Measurements from ENCODE around the gene PHC2. TPM values are rescaled to one million over a fixed set of nuclear protein-coding genes. Genes with fewer than 3 reads are reported as not detected.
"Not testable (repeated sequence)": the region's sequence is repeated elsewhere in the genome, so short reads cannot be mapped to it uniquely, and the experiment has no call there.

Gene PHC2
- total RNA-seq, 1 donor from 2014 or later = 287 TPM

DNA sequence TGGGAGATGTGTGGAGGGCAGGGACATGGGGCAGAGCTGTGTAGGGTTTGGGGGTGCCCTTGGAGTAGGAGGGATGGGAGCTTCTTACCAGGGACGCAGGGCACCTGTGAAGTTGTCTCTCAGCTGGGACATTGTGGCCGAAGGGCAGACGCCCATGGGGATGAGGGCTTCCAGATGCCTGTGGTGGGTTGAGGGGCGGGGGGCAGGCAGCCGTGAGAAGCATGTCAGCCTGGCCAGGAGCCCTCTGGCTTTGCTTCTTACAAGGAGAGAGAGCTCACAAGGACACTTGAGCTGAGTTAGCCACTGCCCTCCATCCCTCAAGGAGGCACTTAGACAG is 118.5 kb downstream of the PHC2 start:
- Mint-ChIP-seq H3K9me3 (ENCODE audit: unreplicated experiment) (peaks cover 12% of the 10 kb centered on the region), H3K4me1 (ENCODE audit: low read depth, unreplicated experiment) (peaks cover 4% of the 10 kb centered on the region), H3K4me3 (ENCODE audit: unreplicated experiment) (no peak overlapping the region), H3K36me3 (ENCODE audit: unreplicated experiment) (peaks cover 12% of the 10 kb centered on the region), H3K27me3 (ENCODE audit: unreplicated experiment) (peaks cover 6% of the 10 kb centered on the region), H3K27ac (ENCODE audit: unreplicated experiment) (no peak overlapping the region)
- DNase-seq = no peak
- TF ChIP-seq CTCF (IDR thresholded peaks at IDR 0.05; ENCODE audit: partially characterized antibody, unreplicated experiment) = no peak

DNA sequence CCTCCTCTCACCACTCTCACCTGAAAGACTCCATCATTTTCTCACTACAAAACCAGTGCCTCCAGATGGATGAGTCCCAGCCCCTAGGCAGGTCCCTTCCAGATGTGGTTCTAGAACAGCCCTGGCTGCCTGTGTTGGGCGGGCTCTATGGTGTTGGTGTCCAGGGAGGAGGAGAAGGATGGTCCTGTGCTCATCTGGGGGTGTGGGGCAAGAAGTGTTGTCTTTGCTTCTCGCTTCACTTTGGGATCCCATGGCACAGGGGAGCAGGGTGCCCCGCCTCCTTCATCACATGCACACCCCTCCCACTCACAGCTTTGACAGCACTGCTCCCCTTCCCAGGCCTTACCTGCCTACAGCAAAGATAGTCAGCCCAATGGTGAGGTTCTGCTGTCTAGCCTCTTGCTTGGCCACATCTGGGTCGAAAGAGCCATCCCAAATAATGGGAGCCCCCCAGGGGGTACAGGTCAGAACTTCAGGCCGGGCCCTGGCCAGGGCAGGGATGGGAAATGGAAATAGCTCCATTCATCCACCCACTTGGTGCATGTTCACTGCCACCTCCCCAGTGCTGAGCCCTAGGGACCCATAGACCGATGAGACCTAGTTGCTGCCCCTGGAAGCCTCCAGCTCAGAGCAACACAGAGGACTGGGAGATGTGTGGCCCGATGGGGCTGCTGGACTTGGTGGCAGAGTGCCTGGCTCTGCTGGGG is 119.0 kb downstream of the PHC2 start:
- H3K4me1 Mint-ChIP-seq (ENCODE audit: low read depth, unreplicated experiment) = peaks cover 4% of the 10 kb centered on the region
- DNase-seq = no peak
- peaks cover 11% of the 10 kb centered on the region for H3K9me3 Mint-ChIP-seq (ENCODE audit: unreplicated experiment)
- TF ChIP-seq CTCF (IDR thresholded peaks at IDR 0.05; ENCODE audit: partially characterized antibody, unreplicated experiment) = no peak
- peaks cover 12% of the 10 kb centered on the region for H3K36me3 Mint-ChIP-seq (ENCODE audit: unreplicated experiment)
- H3K4me3 Mint-ChIP-seq (ENCODE audit: unreplicated experiment) = no peak overlapping the region
- H3K27ac Mint-ChIP-seq (ENCODE audit: unreplicated experiment) = no peak overlapping the region
- H3K27me3 Mint-ChIP-seq (ENCODE audit: unreplicated experiment) = peaks cover 6% of the 10 kb centered on the region

DNA sequence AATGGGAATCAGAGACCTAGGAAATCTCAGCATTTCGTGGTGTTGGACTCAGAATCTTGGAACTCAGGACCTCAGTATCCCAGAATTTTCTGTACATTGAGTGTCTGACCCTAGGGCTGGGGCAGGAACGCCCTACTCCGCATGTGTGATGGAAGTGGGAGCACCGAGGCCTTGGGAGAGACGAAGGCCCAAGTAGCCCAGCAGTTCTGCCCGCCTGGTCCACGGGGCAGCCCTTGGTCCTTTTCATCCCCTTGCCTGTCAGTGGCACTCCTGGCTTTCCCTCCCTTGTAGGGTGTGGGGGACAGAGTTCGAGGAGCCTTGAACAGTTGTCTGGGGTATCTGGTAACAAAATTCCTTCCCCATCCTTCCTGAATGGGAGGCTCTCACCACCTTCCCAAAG is 120.2 kb downstream of the PHC2 start:
- H3K4me3 Mint-ChIP-seq (ENCODE audit: unreplicated experiment) = no peak overlapping the region
- peaks cover 12% of the 10 kb centered on the region for H3K36me3 Mint-ChIP-seq (ENCODE audit: unreplicated experiment)
- no peak for TF ChIP-seq CTCF (IDR thresholded peaks at IDR 0.05; ENCODE audit: partially characterized antibody, unreplicated experiment)
- H3K9me3 Mint-ChIP-seq (ENCODE audit: unreplicated experiment) = peaks cover 10% of the 10 kb centered on the region
- H3K27me3 Mint-ChIP-seq (ENCODE audit: unreplicated experiment) = peaks cover 8% of the 10 kb centered on the region
- peaks cover 10% of the 10 kb centered on the region for H3K4me1 Mint-ChIP-seq (ENCODE audit: low read depth, unreplicated experiment)
- H3K27ac Mint-ChIP-seq (ENCODE audit: unreplicated experiment) = no peak overlapping the region
- no peak for DNase-seq

GRCh38 chr1:33309351-33309750 is 121.5 kb downstream of the PHC2 start:
- H3K27ac Mint-ChIP-seq (ENCODE audit: unreplicated experiment); H3K27me3 Mint-ChIP-seq (ENCODE audit: unreplicated experiment); H3K36me3 Mint-ChIP-seq (ENCODE audit: unreplicated experiment); H3K4me3 Mint-ChIP-seq (ENCODE audit: unreplicated experiment); H3K4me1 Mint-ChIP-seq (ENCODE audit: low read depth, unreplicated experiment); DNase-seq: not testable (repeated sequence)
- peaks cover 11% of the 10 kb centered on the region for H3K9me3 Mint-ChIP-seq (ENCODE audit: unreplicated experiment)

DNA sequence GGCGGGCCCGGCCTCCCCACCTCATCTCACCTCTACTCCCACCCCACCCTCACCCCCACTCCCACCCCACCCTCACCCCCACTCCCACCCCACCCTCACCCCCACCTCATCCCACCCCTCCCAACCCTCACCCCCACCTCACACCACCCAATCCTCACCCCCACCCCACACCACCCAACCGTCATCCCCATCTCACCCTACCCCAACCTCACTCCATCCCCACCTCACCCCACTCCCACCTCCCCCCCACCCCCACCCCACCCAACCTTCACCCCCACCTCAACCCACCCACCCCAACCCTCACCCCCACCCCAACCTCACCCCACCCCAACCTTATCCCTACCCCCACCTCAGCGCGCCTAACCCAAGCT is 123.4 kb downstream of the PHC2 start:
- peaks cover 11% of the 10 kb centered on the region for H3K9me3 Mint-ChIP-seq (ENCODE audit: unreplicated experiment)
- TF ChIP-seq CTCF (IDR thresholded peaks at IDR 0.05; ENCODE audit: partially characterized antibody, unreplicated experiment) = no peak
- H3K27ac Mint-ChIP-seq (ENCODE audit: unreplicated experiment) = no peak overlapping the region
- H3K4me3 Mint-ChIP-seq (ENCODE audit: unreplicated experiment) = no peak overlapping the region
- peaks cover 10% of the 10 kb centered on the region for H3K4me1 Mint-ChIP-seq (ENCODE audit: low read depth, unreplicated experiment)
- H3K36me3 Mint-ChIP-seq (ENCODE audit: unreplicated experiment) = peaks cover 8% of the 10 kb centered on the region
- peaks cover 11% of the 10 kb centered on the region for H3K27me3 Mint-ChIP-seq (ENCODE audit: unreplicated experiment)
- no peak for DNase-seq

Measured in glutamatergic neuron (in vitro differentiated cells).